Measurements from ENCODE around the gene WWOX.

DNA sequence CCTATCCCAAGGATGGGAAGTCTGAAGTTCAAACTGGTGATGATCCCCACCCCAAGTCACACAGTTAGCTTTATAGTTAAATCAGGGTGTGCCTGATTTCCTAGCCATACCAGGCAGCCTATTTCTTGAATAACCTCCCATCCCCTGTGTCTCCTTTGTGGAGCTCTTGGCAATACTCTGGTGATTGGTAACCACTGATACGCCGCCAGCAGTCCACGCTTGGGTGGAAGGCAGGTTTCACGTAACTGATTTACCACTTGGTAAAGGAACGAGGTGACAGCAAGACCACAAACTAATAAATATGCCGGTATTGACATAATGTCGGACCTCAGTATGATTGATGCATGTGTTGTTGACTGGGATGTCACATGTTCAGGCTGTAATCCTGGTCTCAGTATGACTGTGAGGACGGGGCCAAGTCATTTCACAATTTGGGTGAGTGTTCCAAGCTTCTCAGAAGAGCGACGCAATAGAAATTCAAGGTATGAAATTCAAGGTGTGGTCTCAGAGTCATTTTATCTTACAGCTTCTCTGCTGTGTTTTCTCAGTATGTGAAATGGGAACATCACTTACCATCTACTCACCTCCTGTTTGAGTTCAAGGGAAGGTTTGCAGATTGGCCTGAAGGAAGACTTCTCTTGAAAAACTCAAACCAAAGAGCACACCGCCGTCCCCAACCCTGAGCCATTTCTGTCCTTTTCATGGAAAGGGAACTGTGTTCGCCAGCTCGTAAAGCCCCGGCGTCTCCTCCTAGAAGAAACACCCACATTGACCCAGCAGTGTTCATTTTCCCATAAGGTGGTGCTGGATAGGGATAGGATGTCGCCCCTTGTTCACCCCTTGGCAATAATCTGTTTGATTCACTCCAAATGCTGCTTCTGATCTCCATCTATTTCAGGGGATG, 678.9 kb downstream of the WWOX start:
- no peak for TF ChIP-seq POLR2A (IDR thresholded peaks at IDR 0.05)
- TF ChIP-seq, protein P1, sequence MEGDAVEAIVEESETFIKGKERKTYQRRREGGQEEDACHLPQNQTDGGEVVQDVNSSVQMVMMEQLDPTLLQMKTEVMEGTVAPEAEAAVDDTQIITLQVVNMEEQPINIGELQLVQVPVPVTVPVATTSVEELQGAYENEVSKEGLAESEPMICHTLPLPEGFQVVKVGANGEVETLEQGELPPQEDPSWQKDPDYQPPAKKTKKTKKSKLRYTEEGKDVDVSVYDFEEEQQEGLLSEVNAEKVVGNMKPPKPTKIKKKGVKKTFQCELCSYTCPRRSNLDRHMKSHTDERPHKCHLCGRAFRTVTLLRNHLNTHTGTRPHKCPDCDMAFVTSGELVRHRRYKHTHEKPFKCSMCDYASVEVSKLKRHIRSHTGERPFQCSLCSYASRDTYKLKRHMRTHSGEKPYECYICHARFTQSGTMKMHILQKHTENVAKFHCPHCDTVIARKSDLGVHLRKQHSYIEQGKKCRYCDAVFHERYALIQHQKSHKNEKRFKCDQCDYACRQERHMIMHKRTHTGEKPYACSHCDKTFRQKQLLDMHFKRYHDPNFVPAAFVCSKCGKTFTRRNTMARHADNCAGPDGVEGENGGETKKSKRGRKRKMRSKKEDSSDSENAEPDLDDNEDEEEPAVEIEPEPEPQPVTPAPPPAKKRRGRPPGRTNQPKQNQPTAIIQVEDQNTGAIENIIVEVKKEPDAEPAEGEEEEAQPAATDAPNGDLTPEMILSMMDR (IDR thresholded peaks at IDR 0.05), result no peak
- no peak for TF ChIP-seq EP300 (IDR thresholded peaks at IDR 0.05)
